Mesodermal cell (in vitro differentiated cells): ENCODE data around the gene TMPRSS2.

ENCODE experiments used
- H3K27ac ChIP-seq: 2 replicates; pipeline ENCODE4 v1.7.0; 2013; ENCODE audit warnings: mild to moderate bottlenecking, low read depth, low read length, moderate library complexity; ENCODE audit not compliant: severe bottlenecking
- H3K36me3 ChIP-seq: 2 replicates; pipeline ENCODE4 v1.7.1; 2013; ENCODE audit warnings: mild to moderate bottlenecking, low read length, moderate library complexity; ENCODE audit not compliant: control insufficient read depth, insufficient read depth
- H3K4me1 ChIP-seq: one replicate; pipeline ENCODE4 v1.7.1; 2013; ENCODE audit warnings: mild to moderate bottlenecking, low read length; ENCODE audit not compliant: insufficient read depth, control insufficient read depth, poor library complexity, severe bottlenecking
- H3K4me3 ChIP-seq: 2 replicates; pipeline ENCODE4 v1.7.0; 2013; ENCODE audit warnings: low read length, control low read depth, mild to moderate bottlenecking; ENCODE audit not compliant: insufficient read depth, poor library complexity, severe bottlenecking; ENCODE audit errors: extremely low read depth
- H3K9me3 ChIP-seq: 2 replicates; pipeline ENCODE4 v1.7.1; 2013; ENCODE audit warnings: mild to moderate bottlenecking, low read length, moderate library complexity; ENCODE audit not compliant: control insufficient read depth
- WGBS, 2 experiments: methylation state at CpG; one replicate each; pipeline ENCODE4 v1.1.5; 2013; ENCODE audit warnings: missing lambda C conversion rate in 2 of 2; ENCODE audit not compliant: insufficient coverage in 2 of 2; 5-methylcytosine and 5-hydroxymethylcytosine counted together

The TMPRSS2 gene

DNA sequence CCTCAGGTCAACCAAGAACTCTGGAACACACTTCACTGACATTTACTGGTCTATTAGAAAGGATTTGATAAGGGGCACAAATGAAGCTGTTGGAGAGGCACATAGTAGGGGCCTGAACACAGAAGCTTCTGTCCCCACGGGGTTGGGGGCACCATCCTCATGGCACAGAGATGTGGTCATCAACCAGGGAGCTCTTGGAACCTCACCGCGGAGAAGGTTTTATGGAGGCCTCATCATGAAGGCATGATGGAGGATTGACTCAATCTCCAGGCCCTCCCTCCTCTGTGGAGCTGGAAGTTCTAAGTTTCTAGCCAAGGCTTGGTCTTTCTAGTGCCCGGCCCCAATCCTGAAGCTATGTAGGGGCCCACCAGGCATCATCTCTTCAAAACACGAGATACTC lies 58.3 kb downstream of the TMPRSS2 start:
- WGBS, 2 experiments, result 64 to 72% methylated on average over 3 to 4 of the region's 5 CpGs
- H3K4me1 ChIP-seq, result no peaks in the 10 kb centered on the region

DNA sequence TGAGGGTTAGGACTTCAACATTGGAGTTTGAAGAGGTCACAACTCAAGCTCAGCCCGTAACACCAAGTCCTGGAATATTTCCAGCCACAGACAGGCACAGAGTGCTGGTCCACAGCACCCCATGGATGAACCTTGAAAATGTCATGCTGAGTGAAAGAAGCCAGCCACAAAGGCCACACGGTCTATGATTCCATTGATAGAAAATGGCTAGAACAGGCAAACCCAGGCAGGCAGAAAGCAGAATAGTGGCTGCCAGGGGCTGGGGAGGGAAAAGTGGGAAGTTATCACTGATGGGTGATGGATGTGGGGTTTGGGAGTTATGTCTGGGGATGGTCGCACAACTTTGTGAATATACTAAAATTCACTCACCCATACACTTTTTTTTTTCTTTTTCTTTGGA lies 60.6 kb downstream of the TMPRSS2 start:
- no peaks in the 10 kb centered on the region for H3K4me1 ChIP-seq
- 90 to 100% methylated on average over 1 to 2 of the region's 3 CpGs for WGBS, 2 experiments
- no peak overlapping the region for H3K27ac ChIP-seq
- H3K4me3 ChIP-seq, result no peak overlapping the region
- H3K36me3 ChIP-seq, result no peaks in the 10 kb centered on the region
- no peaks in the 10 kb centered on the region for H3K9me3 ChIP-seq

More for the DNA sequence above, 58.3 kb downstream of the TMPRSS2 start:
- Histone ChIP-seq H3K27ac (no peak overlapping the region), H3K36me3 (no peaks in the 10 kb centered on the region), H3K4me3 (no peak overlapping the region), H3K9me3 (no peaks in the 10 kb centered on the region)

DNA sequence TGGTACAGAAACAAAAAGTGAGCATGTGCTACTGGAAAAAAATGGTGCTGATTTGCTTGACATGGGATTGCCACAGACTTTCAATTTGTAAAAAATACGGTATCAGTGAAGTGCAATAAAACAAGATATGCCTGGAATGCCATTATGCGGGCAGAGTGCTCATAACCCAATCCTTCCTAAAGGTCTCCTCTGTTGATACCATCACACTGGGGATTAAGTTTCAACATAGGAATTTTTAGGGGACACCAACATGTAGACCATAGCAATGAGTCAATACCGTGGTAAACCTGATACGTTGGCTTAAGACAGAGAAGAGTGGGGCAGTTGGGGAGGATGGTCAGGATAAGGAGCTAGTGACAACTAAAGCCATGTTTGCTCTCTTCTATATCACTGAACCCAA lies 61.4 kb downstream of the TMPRSS2 start:
- Histone ChIP-seq H3K4me3 (no peak overlapping the region), H3K4me1 (no peaks in the 10 kb centered on the region), H3K9me3 (no peaks in the 10 kb centered on the region), H3K27ac (no peak overlapping the region), H3K36me3 (no peaks in the 10 kb centered on the region)
- 83 to 96% methylated on average over 1 to 4 of the region's 4 CpGs for WGBS, 2 experiments

DNA sequence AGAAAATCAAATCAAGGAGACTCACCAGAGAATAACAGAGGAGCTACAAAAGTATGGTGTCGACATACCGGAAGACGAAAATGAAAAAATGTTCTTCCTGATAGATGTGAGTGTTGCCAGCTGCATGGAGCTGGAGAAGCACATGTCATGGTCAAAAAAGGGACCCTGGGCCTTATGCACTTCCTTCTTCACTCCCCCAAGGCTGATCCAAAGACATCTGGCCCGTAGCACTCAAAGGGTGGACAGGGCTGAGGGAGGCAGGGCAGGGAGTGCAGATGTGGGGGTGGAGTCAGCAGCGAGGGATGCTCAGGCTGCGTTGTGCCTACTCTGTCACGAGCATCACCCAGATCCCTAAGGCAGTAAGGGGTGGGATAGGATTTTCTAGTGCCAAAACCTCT lies 62.5 kb downstream of the TMPRSS2 start:
- WGBS, 2 experiments, result 93 to 100% methylated on average over 3 to 4 of the region's 7 CpGs
- no peaks in the 10 kb centered on the region for H3K9me3 ChIP-seq
- H3K27ac ChIP-seq, result no peak overlapping the region
- no peaks in the 10 kb centered on the region for H3K36me3 ChIP-seq
- no peaks in the 10 kb centered on the region for H3K4me1 ChIP-seq
- H3K4me3 ChIP-seq, result no peak overlapping the region

- Histone ChIP-seq H3K4me1 (no peaks in the 10 kb centered on the region), H3K4me3 (no peak overlapping the region), H3K27ac (no peak overlapping the region), H3K9me3 (no peaks in the 10 kb centered on the region), H3K36me3 (no peaks in the 10 kb centered on the region)
- 93 to 94% methylated on average over 12 to 13 of the region's 13 CpGs for WGBS, 2 experiments
Observed at GRCh38 chr21:41444703-41445464, 63.1 kb downstream of the TMPRSS2 start.

DNA sequence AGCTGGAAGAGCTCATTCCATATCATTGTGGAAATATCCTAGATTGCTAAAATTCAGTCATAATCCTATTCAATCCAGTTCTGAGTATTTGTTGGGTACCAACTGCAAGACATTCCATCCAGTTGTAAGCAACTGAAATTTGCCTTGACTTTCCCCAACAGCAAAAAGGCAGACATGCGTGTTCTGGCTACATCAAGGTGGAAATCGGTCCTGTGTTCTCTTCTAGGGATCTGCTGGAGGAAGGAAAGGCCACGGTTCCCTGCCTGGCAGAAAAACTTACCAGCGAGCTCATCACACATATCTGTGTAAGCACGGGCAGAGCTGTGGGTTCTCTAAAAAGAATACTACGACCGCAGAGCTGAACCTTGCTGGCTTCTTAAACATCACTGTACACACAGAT lies 64.4 kb downstream of the TMPRSS2 start:
- no peaks in the 10 kb centered on the region for H3K4me1 ChIP-seq
- H3K36me3 ChIP-seq, result no peaks in the 10 kb centered on the region
- no peaks in the 10 kb centered on the region for H3K9me3 ChIP-seq
- no peak overlapping the region for H3K27ac ChIP-seq
- WGBS, 2 experiments, result 81 to 93% methylated on average over 5 to 7 of the region's 7 CpGs
- no peak overlapping the region for H3K4me3 ChIP-seq

DNA sequence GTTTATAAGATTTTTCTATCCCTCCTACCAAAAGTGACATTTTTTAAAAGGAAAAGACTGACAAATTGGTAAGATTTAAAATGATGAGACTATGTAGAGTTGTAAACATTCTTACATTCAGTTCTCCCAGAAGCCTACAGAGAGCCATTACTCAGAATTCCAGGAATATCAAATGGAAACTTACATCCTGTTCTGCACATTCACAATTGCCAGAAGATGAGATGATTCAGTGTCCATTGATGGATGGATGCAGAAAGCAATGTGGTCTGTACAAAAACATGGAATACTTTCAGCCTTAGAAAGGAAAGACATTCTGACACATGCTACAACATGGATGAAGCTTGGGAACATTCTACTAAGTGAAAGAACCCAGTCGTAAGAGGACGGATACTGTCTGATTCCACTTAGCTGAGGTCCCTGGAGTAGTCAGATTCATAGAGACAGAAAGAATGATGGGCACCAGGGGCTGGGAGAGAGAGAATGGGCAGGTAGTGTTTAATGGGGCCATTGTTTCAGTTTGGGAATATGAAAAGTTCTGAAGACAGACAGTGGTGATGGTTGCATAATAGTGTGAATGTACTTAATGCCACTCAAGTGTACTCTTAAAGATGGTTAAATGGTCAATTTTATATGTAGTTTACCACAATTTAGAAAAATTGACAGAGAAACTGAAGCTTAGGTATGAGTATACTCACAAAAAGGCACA lies 65.3 kb downstream of the TMPRSS2 start:
- Histone ChIP-seq H3K9me3 (no peaks in the 10 kb centered on the region), H3K4me1 (no peaks in the 10 kb centered on the region)

DNA sequence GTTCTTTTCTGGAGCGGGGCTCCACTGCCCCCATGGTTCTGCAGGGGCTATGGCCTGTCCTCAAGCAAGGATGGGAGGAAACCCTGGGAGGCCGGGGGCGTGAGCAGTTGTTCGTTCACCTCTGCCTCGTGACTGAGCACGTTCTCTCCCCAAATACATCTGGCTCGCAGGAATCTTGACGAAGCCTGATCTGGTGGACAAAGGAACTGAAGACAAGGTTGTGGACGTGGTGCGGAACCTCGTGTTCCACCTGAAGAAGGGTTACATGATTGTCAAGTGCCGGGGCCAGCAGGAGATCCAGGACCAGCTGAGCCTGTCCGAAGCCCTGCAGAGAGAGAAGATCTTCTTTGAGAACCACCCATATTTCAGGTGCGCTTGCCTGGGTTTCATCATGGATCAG lies 66.4 kb downstream of the TMPRSS2 start:
- WGBS, 2 experiments, result 80 to 94% methylated on average over 13 to 14 of the region's 14 CpGs
- Histone ChIP-seq H3K9me3 (no peaks in the 10 kb centered on the region), H3K27ac (no peak overlapping the region), H3K4me3 (no peak overlapping the region), H3K36me3 (no peaks in the 10 kb centered on the region), H3K4me1 (no peaks in the 10 kb centered on the region)

More for the DNA sequence above, 65.3 kb downstream of the TMPRSS2 start:
- Histone ChIP-seq H3K27ac (no peak overlapping the region), H3K4me3 (no peak overlapping the region), H3K36me3 (no peaks in the 10 kb centered on the region)
- WGBS, 2 experiments, result 97 to 100% methylated on average over 2 of the region's 2 CpGs

GRCh38 chr21:41439248-41439647 lies 68.7 kb downstream of the TMPRSS2 start:
- WGBS, 2 experiments, result 85 to 93% methylated on average over 3 of the region's 4 CpGs

GRCh38 chr21:41438425-41439113 lies 69.4 kb downstream of the TMPRSS2 start:
- 93 to 96% methylated on average over 11 to 12 of the region's 13 CpGs for WGBS, 2 experiments
- Histone ChIP-seq H3K4me1 (no peaks in the 10 kb centered on the region), H3K4me3 (no peak overlapping the region), H3K9me3 (no peaks in the 10 kb centered on the region), H3K27ac (no peak overlapping the region), H3K36me3 (no peaks in the 10 kb centered on the region)

More at GRCh38 chr21:41439248-41439647, 68.7 kb downstream of the TMPRSS2 start:
- Histone ChIP-seq H3K4me3 (no peak overlapping the region), H3K9me3 (no peaks in the 10 kb centered on the region), H3K4me1 (no peaks in the 10 kb centered on the region), H3K27ac (no peak overlapping the region), H3K36me3 (no peaks in the 10 kb centered on the region)
